GM23248 (cell line): ENCODE measurements around the gene PKD1L1.
"Not testable (repeated sequence)": the region's sequence is repeated elsewhere in the genome, so short reads cannot be mapped to it uniquely, and the experiment has no call there.

Experiments
- EZH2 ChIP-seq: fragments of 200-600 bp; sonication (generic); IDR thresholded peaks from 2 replicates; pipeline ENCODE4 v1.6.1; 2018; ENCODE audit warnings: antibody characterized with exemption, mild to moderate bottlenecking; ENCODE audit not compliant: insufficient read depth, poor library complexity, severe bottlenecking
- EZH2phosphoT487 ChIP-seq: fragments of 200-600 bp; sonication (generic); IDR thresholded peaks from 2 replicates; pipeline ENCODE4 v1.6.1; 2018; ENCODE audit warnings: antibody characterized with exemption, moderate library complexity, mild to moderate bottlenecking, low read depth; ENCODE audit not compliant: insufficient read depth

DNA sequence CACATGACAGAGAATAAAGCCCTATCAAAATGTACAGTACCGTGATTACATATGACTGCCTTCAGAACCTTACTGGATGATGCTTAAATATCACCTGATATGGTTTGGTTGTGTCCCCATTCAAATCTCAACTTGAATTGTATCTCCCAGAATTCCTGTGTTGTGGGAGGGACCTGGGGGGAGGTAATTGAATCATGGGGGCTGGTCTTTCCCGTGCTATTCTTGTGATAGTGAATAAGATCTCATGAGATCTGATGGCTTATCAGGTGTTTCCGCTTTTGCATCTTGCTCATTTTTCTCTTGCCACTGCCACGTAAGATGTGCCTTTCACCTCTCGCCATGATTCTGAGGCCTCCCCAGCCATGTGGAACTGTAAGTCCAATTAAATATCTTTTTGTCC is 155.1 kb downstream of the PKD1L1 start:
- not testable (repeated sequence) for TF ChIP-seq EZH2, EZH2phosphoT487
